NCI-H1105 (cell line): ENCODE results near the gene BHLHA9.
"Not testable (repeated sequence)": the region's sequence is repeated elsewhere in the genome, so short reads cannot be mapped to it uniquely, and the experiment has no call there.

Experiments
- DNase-seq: peaks from one replicate; lab custom pipeline; 2025; lab: John Stamatoyannopoulos, UW

Gene BHLHA9

GRCh38 chr17:1300371-1300905, 30.2 kb downstream of the BHLHA9 start:
- DNase-seq = no peak

GRCh38 chr17:1301546-1301945, 31.3 kb downstream of the BHLHA9 start:
- no peak for DNase-seq

- DNase-seq = no peak
These were observed 32.5 kb downstream of the BHLHA9 start for GRCh38 chr17:1302761-1303160.

GRCh38 chr17:1304522-1304921, 34.3 kb downstream of the BHLHA9 start:
- no peak for DNase-seq

GRCh38 chr17:1304962-1305563, 34.8 kb downstream of the BHLHA9 start:
- DNase-seq = no peak

GRCh38 chr17:1307829-1308228, 37.6 kb downstream of the BHLHA9 start:
- DNase-seq = not testable (repeated sequence)

- DNase-seq = peak; percentile 9
These were observed 42.1 kb downstream of the BHLHA9 start for GRCh38 chr17:1312261-1312870.

- no peak for DNase-seq
These were observed 43.2 kb downstream of the BHLHA9 start for GRCh38 chr17:1313270-1314005.

- DNase-seq = no peak
These were observed 45.2 kb downstream of the BHLHA9 start for GRCh38 chr17:1315409-1315808.

GRCh38 chr17:1315891-1316403, 45.7 kb downstream of the BHLHA9 start:
- no peak for DNase-seq
